Measurements from ENCODE around the gene TEX19. TPM values are rescaled to one million over a fixed set of nuclear protein-coding genes. Genes with fewer than 3 reads are reported as not detected.

Gene TEX19
- total and polyA plus RNA-seq, 2 experiments from 2014 or later = 0.10 to 0.66 TPM

DNA sequence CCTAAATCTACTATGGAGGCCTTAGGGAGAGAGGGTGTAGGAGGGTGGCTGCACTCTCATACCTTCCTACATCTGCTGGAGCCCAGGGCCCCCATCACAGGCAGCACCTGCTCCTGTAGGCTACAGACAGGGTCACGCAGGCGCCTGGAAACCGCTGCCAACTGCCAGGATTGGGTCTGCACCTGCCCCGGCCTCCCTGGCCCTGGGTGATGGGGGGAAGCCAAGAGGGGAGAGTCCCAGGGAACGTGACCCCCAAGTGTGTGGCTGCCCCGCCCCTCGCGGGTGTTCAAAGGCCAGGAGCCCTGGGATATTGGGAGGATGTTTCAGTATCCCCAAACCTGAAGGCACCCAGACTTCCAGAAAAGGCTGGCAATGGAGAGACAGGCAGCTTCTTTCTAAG, 5.6 kb upstream of the TEX19 start:
- H3K79me2 ChIP-seq (replicated peaks; ENCODE audit: insufficient read depth) = no peaks in the 10 kb centered on the region
- H3K4me1 ChIP-seq (ENCODE audit: insufficient read depth) = no peaks in the 10 kb centered on the region
- H3K4me2 ChIP-seq = no peak overlapping the region
- Mint-ChIP-seq H3K27me3 (ENCODE audit: insufficient read depth, low read depth, poor library complexity) (peaks cover 13% of the 10 kb centered on the region), H3K4me1 (peaks cover 8% of the 10 kb centered on the region), H3K36me3 (ENCODE audit: low read depth) (no peaks in the 10 kb centered on the region), H3K9me3 (no peaks in the 10 kb centered on the region), H3K27ac (no peak overlapping the region), H3K4me3 (no peak overlapping the region)
- H2AFZ ChIP-seq = no peak overlapping the region
- no peak overlapping the region for H3K27ac ChIP-seq (ENCODE audit: low read depth)
- no peaks in the 10 kb centered on the region for H3K9me2 ChIP-seq (ENCODE audit: insufficient read depth)
- no peak for ATAC-seq
- TF ChIP-seq STAT1 (IDR thresholded peaks at IDR 0.05; ENCODE audit: unreplicated experiment) (no peak), POLR2AphosphoS5 (IDR thresholded peaks at IDR 0.05; ENCODE audit: low read depth) (no peak), ZNF114 (CRISPR knock-in tag; IDR thresholded peaks at IDR 0.05) (no peak), NANOG (IDR thresholded peaks at IDR 0.05; ENCODE audit: borderline replicate concordance) (no peak), CREB1 (CRISPR knock-in tag; IDR thresholded peaks at IDR 0.05; ENCODE audit: low read depth) (no peak), ZNF331 (CRISPR knock-in tag; IDR thresholded peaks at IDR 0.05; ENCODE audit: low read depth) (no peak), JUNB (IDR thresholded peaks at IDR 0.05; ENCODE audit: unreplicated experiment) (no peak), EZH2phosphoT487 (IDR thresholded peaks at IDR 0.05; ENCODE audit: unreplicated experiment) (no peak), EZH2 (IDR thresholded peaks at IDR 0.05; ENCODE audit: low read depth, unreplicated experiment) (no peak)
- TF ChIP-seq, protein P1, sequence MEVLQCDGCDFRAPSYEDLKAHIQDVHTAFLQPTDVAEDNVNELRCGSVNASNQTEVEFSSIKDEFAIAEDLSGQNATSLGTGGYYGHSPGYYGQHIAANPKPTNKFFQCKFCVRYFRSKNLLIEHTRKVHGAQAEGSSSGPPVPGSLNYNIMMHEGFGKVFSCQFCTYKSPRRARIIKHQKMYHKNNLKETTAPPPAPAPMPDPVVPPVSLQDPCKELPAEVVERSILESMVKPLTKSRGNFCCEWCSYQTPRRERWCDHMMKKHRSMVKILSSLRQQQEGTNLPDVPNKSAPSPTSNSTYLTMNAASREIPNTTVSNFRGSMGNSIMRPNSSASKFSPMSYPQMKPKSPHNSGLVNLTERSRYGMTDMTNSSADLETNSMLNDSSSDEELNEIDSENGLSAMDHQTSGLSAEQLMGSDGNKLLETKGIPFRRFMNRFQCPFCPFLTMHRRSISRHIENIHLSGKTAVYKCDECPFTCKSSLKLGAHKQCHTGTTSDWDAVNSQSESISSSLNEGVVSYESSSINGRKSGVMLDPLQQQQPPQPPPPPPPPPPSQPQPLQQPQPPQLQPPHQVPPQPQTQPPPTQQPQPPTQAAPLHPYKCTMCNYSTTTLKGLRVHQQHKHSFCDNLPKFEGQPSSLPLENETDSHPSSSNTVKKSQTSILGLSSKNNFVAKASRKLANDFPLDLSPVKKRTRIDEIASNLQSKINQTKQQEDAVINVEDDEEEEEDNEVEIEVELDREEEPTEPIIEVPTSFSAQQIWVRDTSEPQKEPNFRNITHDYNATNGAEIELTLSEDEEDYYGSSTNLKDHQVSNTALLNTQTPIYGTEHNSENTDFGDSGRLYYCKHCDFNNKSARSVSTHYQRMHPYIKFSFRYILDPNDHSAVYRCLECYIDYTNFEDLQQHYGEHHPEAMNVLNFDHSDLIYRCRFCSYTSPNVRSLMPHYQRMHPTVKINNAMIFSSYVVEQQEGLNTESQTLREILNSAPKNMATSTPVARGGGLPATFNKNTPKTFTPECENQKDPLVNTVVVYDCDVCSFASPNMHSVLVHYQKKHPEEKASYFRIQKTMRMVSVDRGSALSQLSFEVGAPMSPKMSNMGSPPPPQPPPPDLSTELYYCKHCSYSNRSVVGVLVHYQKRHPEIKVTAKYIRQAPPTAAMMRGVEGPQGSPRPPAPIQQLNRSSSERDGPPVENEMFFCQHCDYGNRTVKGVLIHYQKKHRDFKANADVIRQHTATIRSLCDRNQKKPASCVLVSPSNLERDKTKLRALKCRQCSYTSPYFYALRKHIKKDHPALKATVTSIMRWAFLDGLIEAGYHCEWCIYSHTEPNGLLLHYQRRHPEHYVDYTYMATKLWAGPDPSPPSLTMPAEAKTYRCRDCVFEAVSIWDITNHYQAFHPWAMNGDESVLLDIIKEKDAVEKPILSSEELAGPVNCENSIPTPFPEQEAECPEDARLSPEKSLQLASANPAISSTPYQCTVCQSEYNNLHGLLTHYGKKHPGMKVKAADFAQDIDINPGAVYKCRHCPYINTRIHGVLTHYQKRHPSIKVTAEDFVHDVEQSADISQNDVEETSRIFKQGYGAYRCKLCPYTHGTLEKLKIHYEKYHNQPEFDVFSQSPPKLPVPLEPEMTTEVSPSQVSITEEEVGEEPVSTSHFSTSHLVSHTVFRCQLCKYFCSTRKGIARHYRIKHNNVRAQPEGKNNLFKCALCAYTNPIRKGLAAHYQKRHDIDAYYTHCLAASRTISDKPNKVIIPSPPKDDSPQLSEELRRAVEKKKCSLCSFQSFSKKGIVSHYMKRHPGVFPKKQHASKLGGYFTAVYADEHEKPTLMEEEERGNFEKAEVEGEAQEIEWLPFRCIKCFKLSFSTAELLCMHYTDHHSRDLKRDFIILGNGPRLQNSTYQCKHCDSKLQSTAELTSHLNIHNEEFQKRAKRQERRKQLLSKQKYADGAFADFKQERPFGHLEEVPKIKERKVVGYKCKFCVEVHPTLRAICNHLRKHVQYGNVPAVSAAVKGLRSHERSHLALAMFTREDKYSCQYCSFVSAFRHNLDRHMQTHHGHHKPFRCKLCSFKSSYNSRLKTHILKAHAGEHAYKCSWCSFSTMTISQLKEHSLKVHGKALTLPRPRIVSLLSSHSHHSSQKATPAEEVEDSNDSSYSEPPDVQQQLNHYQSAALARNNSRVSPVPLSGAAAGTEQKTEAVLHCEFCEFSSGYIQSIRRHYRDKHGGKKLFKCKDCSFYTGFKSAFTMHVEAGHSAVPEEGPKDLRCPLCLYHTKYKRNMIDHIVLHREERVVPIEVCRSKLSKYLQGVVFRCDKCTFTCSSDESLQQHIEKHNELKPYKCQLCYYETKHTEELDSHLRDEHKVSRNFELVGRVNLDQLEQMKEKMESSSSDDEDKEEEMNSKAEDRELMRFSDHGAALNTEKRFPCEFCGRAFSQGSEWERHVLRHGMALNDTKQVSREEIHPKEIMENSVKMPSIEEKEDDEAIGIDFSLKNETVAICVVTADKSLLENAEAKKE (CRISPR knock-in tag; IDR thresholded peaks at IDR 0.05) = no peak
- TF ChIP-seq, protein P2, sequence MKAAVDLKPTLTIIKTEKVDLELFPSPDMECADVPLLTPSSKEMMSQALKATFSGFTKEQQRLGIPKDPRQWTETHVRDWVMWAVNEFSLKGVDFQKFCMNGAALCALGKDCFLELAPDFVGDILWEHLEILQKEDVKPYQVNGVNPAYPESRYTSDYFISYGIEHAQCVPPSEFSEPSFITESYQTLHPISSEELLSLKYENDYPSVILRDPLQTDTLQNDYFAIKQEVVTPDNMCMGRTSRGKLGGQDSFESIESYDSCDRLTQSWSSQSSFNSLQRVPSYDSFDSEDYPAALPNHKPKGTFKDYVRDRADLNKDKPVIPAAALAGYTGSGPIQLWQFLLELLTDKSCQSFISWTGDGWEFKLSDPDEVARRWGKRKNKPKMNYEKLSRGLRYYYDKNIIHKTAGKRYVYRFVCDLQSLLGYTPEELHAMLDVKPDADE (IDR thresholded peaks at IDR 0.05) = no peak
- TF ChIP-seq, protein P3, sequence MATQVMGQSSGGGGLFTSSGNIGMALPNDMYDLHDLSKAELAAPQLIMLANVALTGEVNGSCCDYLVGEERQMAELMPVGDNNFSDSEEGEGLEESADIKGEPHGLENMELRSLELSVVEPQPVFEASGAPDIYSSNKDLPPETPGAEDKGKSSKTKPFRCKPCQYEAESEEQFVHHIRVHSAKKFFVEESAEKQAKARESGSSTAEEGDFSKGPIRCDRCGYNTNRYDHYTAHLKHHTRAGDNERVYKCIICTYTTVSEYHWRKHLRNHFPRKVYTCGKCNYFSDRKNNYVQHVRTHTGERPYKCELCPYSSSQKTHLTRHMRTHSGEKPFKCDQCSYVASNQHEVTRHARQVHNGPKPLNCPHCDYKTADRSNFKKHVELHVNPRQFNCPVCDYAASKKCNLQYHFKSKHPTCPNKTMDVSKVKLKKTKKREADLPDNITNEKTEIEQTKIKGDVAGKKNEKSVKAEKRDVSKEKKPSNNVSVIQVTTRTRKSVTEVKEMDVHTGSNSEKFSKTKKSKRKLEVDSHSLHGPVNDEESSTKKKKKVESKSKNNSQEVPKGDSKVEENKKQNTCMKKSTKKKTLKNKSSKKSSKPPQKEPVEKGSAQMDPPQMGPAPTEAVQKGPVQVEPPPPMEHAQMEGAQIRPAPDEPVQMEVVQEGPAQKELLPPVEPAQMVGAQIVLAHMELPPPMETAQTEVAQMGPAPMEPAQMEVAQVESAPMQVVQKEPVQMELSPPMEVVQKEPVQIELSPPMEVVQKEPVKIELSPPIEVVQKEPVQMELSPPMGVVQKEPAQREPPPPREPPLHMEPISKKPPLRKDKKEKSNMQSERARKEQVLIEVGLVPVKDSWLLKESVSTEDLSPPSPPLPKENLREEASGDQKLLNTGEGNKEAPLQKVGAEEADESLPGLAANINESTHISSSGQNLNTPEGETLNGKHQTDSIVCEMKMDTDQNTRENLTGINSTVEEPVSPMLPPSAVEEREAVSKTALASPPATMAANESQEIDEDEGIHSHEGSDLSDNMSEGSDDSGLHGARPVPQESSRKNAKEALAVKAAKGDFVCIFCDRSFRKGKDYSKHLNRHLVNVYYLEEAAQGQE (IDR thresholded peaks at IDR 0.05; ENCODE audit: unreplicated experiment) = no peak
- TF ChIP-seq, protein P4, sequence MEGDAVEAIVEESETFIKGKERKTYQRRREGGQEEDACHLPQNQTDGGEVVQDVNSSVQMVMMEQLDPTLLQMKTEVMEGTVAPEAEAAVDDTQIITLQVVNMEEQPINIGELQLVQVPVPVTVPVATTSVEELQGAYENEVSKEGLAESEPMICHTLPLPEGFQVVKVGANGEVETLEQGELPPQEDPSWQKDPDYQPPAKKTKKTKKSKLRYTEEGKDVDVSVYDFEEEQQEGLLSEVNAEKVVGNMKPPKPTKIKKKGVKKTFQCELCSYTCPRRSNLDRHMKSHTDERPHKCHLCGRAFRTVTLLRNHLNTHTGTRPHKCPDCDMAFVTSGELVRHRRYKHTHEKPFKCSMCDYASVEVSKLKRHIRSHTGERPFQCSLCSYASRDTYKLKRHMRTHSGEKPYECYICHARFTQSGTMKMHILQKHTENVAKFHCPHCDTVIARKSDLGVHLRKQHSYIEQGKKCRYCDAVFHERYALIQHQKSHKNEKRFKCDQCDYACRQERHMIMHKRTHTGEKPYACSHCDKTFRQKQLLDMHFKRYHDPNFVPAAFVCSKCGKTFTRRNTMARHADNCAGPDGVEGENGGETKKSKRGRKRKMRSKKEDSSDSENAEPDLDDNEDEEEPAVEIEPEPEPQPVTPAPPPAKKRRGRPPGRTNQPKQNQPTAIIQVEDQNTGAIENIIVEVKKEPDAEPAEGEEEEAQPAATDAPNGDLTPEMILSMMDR (conservative IDR thresholded peaks at IDR 0.05; ENCODE audit: low read depth in 2 of 2) = no peak
- H4K20me1 ChIP-seq (replicated peaks; ENCODE audit: insufficient read depth) = no peaks in the 10 kb centered on the region
- H3K27me3 ChIP-seq (ENCODE audit: insufficient read depth) = no peaks in the 10 kb centered on the region
- H3K4me3 ChIP-seq = no peak overlapping the region
- no peak for DNase-seq (ENCODE audit: low spot score)
- no peaks in the 10 kb centered on the region for H3F3A ChIP-seq (replicated peaks; ENCODE audit: low read depth)
- no peaks in the 10 kb centered on the region for H3K36me3 ChIP-seq (ENCODE audit: insufficient read depth)

Data from GM23338 (cell line).